Measurements from ENCODE around the gene CTDSPL2.
"Not testable (repeated sequence)": the region's sequence is repeated elsewhere in the genome, so short reads cannot be mapped to it uniquely, and the experiment has no call there.

Gene CTDSPL2

GRCh38 chr15:44426975-44427755 is at the start of gene CTDSPL2:
TSS of gene CTDSPL2 (plus strand) at chr15:44427629. CDS start at chr15:44459015, 31,386 bp downstream.
- DNase-seq = peak; percentile 96

- DNase-seq = no peak
Measured at GRCh38 chr15:44381236-44381635, 46.2 kb upstream of the CTDSPL2 start.

GRCh38 chr15:44385344-44385942 is 42.0 kb upstream of the CTDSPL2 start:
- DNase-seq = no peak

- DNase-seq = no peak
Measured at GRCh38 chr15:44394062-44394461, 33.4 kb upstream of the CTDSPL2 start.

GRCh38 chr15:44394562-44394961 is 32.9 kb upstream of the CTDSPL2 start:
- no peak for DNase-seq

- no peak for DNase-seq
Measured at GRCh38 chr15:44397869-44398268, 29.6 kb upstream of the CTDSPL2 start.

GRCh38 chr15:44414001-44414400 is 13.4 kb upstream of the CTDSPL2 start:
- DNase-seq = no peak

- DNase-seq = no peak
Measured at GRCh38 chr15:44427756-44428724, 611 bp downstream of the CTDSPL2 start.

GRCh38 chr15:44435893-44436667 is 8.7 kb downstream of the CTDSPL2 start:
- DNase-seq = no peak

- no peak for DNase-seq
Measured at GRCh38 chr15:44438402-44438801, 11.0 kb downstream of the CTDSPL2 start.

GRCh38 chr15:44441095-44441501 is 13.7 kb downstream of the CTDSPL2 start:
- DNase-seq = no peak

GRCh38 chr15:44443515-44443914 is 16.1 kb downstream of the CTDSPL2 start:
- DNase-seq = no peak

- DNase-seq = no peak
Measured at GRCh38 chr15:44447772-44448376, 20.4 kb downstream of the CTDSPL2 start.

- DNase-seq = no peak
Measured at GRCh38 chr15:44450172-44450571, 22.7 kb downstream of the CTDSPL2 start.

GRCh38 chr15:44453578-44454283 is 26.3 kb downstream of the CTDSPL2 start:
- not testable (repeated sequence) for DNase-seq

- DNase-seq = no peak
Measured at GRCh38 chr15:44458429-44458828, 31.0 kb downstream of the CTDSPL2 start.

GRCh38 chr15:44468709-44469385 is 41.4 kb downstream of the CTDSPL2 start:
- DNase-seq = no peak

GRCh38 chr15:44471885-44472455 is 44.5 kb downstream of the CTDSPL2 start:
- DNase-seq = no peak

- DNase-seq = no peak
Measured at GRCh38 chr15:44479343-44479742, 51.9 kb downstream of the CTDSPL2 start.

GRCh38 chr15:44482090-44482489 is 54.7 kb downstream of the CTDSPL2 start:
- DNase-seq = no peak

All from stimulated activated CD4-positive, alpha-beta T cell treated with anti-CD3 and anti-CD28 coated beads, Interleukin-1b, Interleukin-23, amount 100 ng/mL, for 48 hours (primary cell).